Stimulated activated memory B cell treated with anti-CD40 and anti-IgM and Interleukin-4, amounts not matched to agents 10 μg/mL and 1 μg/mL and 100 μg/mL, for 72 hours (primary cell): ENCODE data around the gene CYP2W1.
"Not testable (repeated sequence)": the region's sequence is repeated elsewhere in the genome, so short reads cannot be mapped to it uniquely, and the experiment has no call there.

Experiments used
- ATAC-seq: fragments of 150-1000 bp; cut with Tn5 transposase; 2 replicates; pipeline ENCODE4 v1.10.0; 2021
- H3K27ac Mint-ChIP-seq: one replicate; pipeline ENCODE4 v1.8.0; 2022; ENCODE audit warnings: mild to moderate bottlenecking, mixed read lengths
- H3K27me3 Mint-ChIP-seq: one replicate; pipeline ENCODE4 v1.8.0; 2022; ENCODE audit warnings: mixed read lengths
- H3K36me3 Mint-ChIP-seq: one replicate; pipeline ENCODE4 v1.8.0; 2022; ENCODE audit warnings: mixed read lengths
- H3K4me1 Mint-ChIP-seq: one replicate; pipeline ENCODE4 v1.8.0; 2022; ENCODE audit warnings: mixed read lengths
- H3K4me3 Mint-ChIP-seq: one replicate; pipeline ENCODE4 v1.8.0; 2022; ENCODE audit warnings: mild to moderate bottlenecking, moderate library complexity, mixed read lengths
- H3K9me3 Mint-ChIP-seq: one replicate; pipeline ENCODE4 v1.8.0; 2022; ENCODE audit warnings: mixed read lengths

CYP2W1 gene

GRCh38 chr7:959740-960139, 23.2 kb upstream of the CYP2W1 start:
- H3K4me1 Mint-ChIP-seq: peaks cover 23% of the 10 kb centered on the region
- not testable (repeated sequence) for H3K27ac Mint-ChIP-seq, ATAC-seq, H3K9me3 Mint-ChIP-seq, H3K36me3 Mint-ChIP-seq, H3K4me3 Mint-ChIP-seq
- peaks cover 32% of the 10 kb centered on the region for H3K27me3 Mint-ChIP-seq

GRCh38 chr7:960269-960871, 22.6 kb upstream of the CYP2W1 start:
- H3K9me3 Mint-ChIP-seq: no peaks in the 10 kb centered on the region
- no peaks in the 10 kb centered on the region for H3K36me3 Mint-ChIP-seq
- H3K27ac Mint-ChIP-seq: no peak overlapping the region
- peaks cover 32% of the 10 kb centered on the region for H3K27me3 Mint-ChIP-seq
- H3K4me1 Mint-ChIP-seq: peaks cover 25% of the 10 kb centered on the region
- H3K4me3 Mint-ChIP-seq: no peak overlapping the region
- ATAC-seq: no peak

GRCh38 chr7:960972-961371, 22.0 kb upstream of the CYP2W1 start:
- H3K9me3 Mint-ChIP-seq, H3K27ac Mint-ChIP-seq, H3K36me3 Mint-ChIP-seq, ATAC-seq, H3K4me3 Mint-ChIP-seq: not testable (repeated sequence)
- Mint-ChIP-seq H3K27me3 (peaks cover 32% of the 10 kb centered on the region), H3K4me1 (peaks cover 31% of the 10 kb centered on the region)

GRCh38 chr7:961546-962400, 21.2 kb upstream of the CYP2W1 start:
- Mint-ChIP-seq H3K4me3 (no peak overlapping the region), H3K27me3 (peaks cover 32% of the 10 kb centered on the region), H3K36me3 (peaks cover 8% of the 10 kb centered on the region), H3K9me3 (no peaks in the 10 kb centered on the region), H3K27ac (no peak overlapping the region), H3K4me1 (peaks cover 39% of the 10 kb centered on the region)
- no peak for ATAC-seq

GRCh38 chr7:962401-963081, 20.4 kb upstream of the CYP2W1 start:
- H3K27me3 Mint-ChIP-seq: peaks cover 32% of the 10 kb centered on the region
- peaks cover 39% of the 10 kb centered on the region for H3K4me1 Mint-ChIP-seq
- no peak overlapping the region for H3K4me3 Mint-ChIP-seq
- H3K27ac Mint-ChIP-seq: no peak overlapping the region
- peak; percentile 7 for ATAC-seq
- peaks cover 15% of the 10 kb centered on the region for H3K36me3 Mint-ChIP-seq
- H3K9me3 Mint-ChIP-seq: no peaks in the 10 kb centered on the region

- ATAC-seq: peak; percentile 49
- H3K27me3 Mint-ChIP-seq: peaks cover 32% of the 10 kb centered on the region
- peaks cover 39% of the 10 kb centered on the region for H3K4me1 Mint-ChIP-seq
- H3K36me3 Mint-ChIP-seq: peaks cover 23% of the 10 kb centered on the region
- no peaks in the 10 kb centered on the region for H3K9me3 Mint-ChIP-seq
- no peak overlapping the region for H3K4me3 Mint-ChIP-seq
- no peak overlapping the region for H3K27ac Mint-ChIP-seq
Observed at GRCh38 chr7:963236-964078, 19.5 kb upstream of the CYP2W1 start.

GRCh38 chr7:964401-965231, 18.4 kb upstream of the CYP2W1 start:
- no peak for ATAC-seq
- peaks cover 39% of the 10 kb centered on the region for H3K4me1 Mint-ChIP-seq
- peaks cover 32% of the 10 kb centered on the region for H3K27me3 Mint-ChIP-seq
- no peaks in the 10 kb centered on the region for H3K9me3 Mint-ChIP-seq
- H3K27ac Mint-ChIP-seq: peak overlapping the region; percentile 28
- H3K36me3 Mint-ChIP-seq: peaks cover 28% of the 10 kb centered on the region
- H3K4me3 Mint-ChIP-seq: no peak overlapping the region

GRCh38 chr7:966291-967069, 16.5 kb upstream of the CYP2W1 start:
- Mint-ChIP-seq H3K36me3 (peaks cover 35% of the 10 kb centered on the region), H3K4me1 (peaks cover 48% of the 10 kb centered on the region), H3K9me3 (no peaks in the 10 kb centered on the region), H3K27ac (peak overlapping the region; percentile 28), H3K4me3 (no peak overlapping the region), H3K27me3 (peaks cover 15% of the 10 kb centered on the region)
- ATAC-seq: no peak

- Mint-ChIP-seq H3K4me3 (no peak overlapping the region), H3K27ac (no peak overlapping the region), H3K27me3 (peaks cover 6% of the 10 kb centered on the region), H3K9me3 (no peaks in the 10 kb centered on the region), H3K4me1 (peaks cover 54% of the 10 kb centered on the region), H3K36me3 (peaks cover 44% of the 10 kb centered on the region)
- no peak for ATAC-seq
Observed at GRCh38 chr7:967361-968082, 15.5 kb upstream of the CYP2W1 start.

- H3K27me3 Mint-ChIP-seq: peaks cover 2% of the 10 kb centered on the region
- peaks cover 52% of the 10 kb centered on the region for H3K4me1 Mint-ChIP-seq
- peaks cover 47% of the 10 kb centered on the region for H3K36me3 Mint-ChIP-seq
- H3K9me3 Mint-ChIP-seq: no peaks in the 10 kb centered on the region
- no peak for ATAC-seq
- H3K4me3 Mint-ChIP-seq: no peak overlapping the region
- H3K27ac Mint-ChIP-seq: no peak overlapping the region
Observed at GRCh38 chr7:968205-969105, 14.5 kb upstream of the CYP2W1 start.

GRCh38 chr7:969403-969802, 13.6 kb upstream of the CYP2W1 start:
- Mint-ChIP-seq H3K27ac (no peak overlapping the region), H3K27me3 (no peaks in the 10 kb centered on the region), H3K9me3 (no peaks in the 10 kb centered on the region), H3K36me3 (peaks cover 47% of the 10 kb centered on the region), H3K4me3 (no peak overlapping the region), H3K4me1 (peaks cover 48% of the 10 kb centered on the region)
- ATAC-seq: no peak

- Mint-ChIP-seq H3K36me3 (peaks cover 47% of the 10 kb centered on the region), H3K27ac (peak overlapping the region; percentile 60), H3K9me3 (no peaks in the 10 kb centered on the region), H3K4me3 (no peak overlapping the region), H3K4me1 (peaks cover 40% of the 10 kb centered on the region), H3K27me3 (no peaks in the 10 kb centered on the region)
- ATAC-seq: no peak
Observed at GRCh38 chr7:970744-971143, 12.2 kb upstream of the CYP2W1 start.
